DOHH2 (cell line): ENCODE results near the gene CEP112.

Experiments used
- CTCF ChIP-seq: fragments of 200-600 bp; sonication (generic); IDR thresholded peaks from one replicate; pipeline ENCODE4 v1.5.1; 2014; ENCODE audit warnings: antibody characterized with exemption, mild to moderate bottlenecking, low read depth, low read length; ENCODE audit not compliant: poor library complexity, severe bottlenecking
- EZH2phosphoT487 ChIP-seq: fragments of 200-600 bp; sonication (generic); IDR thresholded peaks from 2 replicates; pipeline ENCODE4 v1.6.1; 2017; ENCODE audit warnings: borderline replicate concordance, mild to moderate bottlenecking, antibody characterized with exemption, low read length, moderate library complexity, mixed read lengths

DNA sequence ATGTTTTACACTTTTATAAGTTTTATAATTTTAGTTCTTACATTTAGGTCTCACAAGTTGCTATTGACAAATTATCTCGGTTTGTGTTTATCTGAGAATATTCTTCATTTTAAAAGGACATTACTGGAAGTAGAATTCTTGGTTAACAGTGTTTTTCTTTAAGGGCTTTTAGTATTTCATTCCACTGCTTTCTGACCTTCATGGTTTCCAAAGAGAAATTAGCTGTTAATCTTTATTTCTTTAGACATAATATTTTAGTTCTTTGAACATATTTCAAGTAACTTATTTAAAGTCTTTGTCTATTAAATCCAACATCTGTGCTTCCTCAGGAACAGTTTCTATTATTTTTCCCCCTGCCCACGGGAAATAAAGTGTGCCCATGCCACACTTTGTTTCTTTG, 390.4 kb downstream of the CEP112 start:
- TF ChIP-seq CTCF (no peak), EZH2phosphoT487 (no peak)
